Activated naive CD4-positive, alpha-beta T cell treated with Interleukin-2 at 50 U/mL for 16 hours (primary cell): ENCODE results near the gene KRTAP4-11.
"Not testable (repeated sequence)": the region's sequence is repeated elsewhere in the genome, so short reads cannot be mapped to it uniquely, and the experiment has no call there.

Experiments used
- DNase-seq: peaks from one replicate; pipeline ENCODE4 v3.0.0-alpha.2; 2020

Gene KRTAP4-11

DNA sequence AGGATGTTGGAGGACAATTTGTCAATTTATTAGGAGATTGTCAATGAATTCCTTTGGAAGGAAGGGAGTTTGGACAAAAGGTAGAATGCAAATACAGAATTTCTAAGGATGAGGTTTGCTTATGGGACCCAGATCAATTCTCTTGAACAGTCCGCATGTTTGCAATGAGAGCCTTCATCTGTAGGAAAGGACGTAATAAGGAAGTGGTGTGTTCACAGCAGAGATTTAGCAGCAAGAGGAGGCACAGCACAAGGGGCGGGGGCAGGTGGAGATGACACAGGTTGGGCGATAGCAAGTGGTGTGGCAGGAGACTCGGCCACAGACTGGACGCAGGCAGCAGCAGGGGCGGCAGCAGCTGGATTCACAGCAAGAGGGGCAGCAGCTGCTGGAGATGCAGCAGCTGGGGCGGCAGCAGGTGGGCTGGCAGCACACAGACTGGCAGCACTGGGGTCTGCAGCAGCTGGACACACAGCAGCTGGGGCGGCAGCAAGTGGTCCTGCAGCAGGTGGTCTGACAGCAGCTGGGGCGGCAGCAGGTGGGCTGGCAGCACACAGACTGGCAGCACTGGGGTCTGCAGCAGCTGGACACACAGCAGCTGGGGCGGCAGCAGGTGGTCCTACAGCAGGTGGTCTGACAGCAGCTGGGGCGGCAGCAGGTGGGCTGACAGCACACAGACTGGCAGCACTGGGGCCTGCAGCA, 5.3 kb upstream of the KRTAP4-11 start:
- not testable (repeated sequence) for DNase-seq

DNA sequence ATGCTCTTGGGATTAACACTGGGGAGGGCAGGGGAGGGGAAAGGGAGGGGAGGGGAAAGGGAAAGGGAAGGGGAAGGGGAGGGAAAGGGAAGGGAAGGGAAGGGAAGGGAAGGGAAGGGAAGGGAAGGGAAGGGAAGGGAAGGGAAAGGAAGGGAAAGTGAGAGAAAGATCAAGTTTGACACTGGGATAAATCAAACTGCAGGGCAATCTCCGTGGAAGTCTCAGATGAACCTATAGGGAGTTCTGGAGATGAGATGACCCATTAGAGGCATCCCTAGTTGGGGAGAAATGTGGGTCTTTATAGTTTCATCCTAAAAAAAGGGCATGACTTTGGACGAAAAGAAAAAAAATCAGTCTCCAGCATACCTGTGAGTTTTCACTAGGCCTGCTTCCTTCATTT, 3.6 kb upstream of the KRTAP4-11 start:
- no peak for DNase-seq

GRCh38 chr17:41119696-41120690, 1.8 kb upstream of the KRTAP4-11 start:
- DNase-seq, result not testable (repeated sequence)

- DNase-seq, result no peak
These were observed 548 bp upstream of the KRTAP4-11 start for GRCh38 chr17:41118721-41119120.

DNA sequence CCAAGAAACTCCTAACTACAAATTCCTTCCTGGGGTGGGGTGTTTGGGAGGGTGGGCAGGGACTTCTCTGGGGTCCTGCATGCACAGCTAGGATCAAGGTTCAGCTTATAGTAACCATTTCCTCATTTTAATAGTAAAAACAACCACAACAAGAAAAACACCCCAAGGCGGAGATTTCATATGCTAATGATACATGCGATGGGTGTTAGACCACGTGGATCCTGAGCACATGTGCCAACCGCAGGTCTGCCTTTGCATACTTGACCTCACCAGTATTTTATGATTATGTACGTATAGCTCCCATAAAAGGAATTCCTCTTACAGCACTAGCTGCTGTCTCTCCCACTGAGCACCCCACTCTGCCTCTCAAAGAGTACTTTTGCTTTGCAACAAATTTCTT, 1.9 kb downstream of the KRTAP4-11 start:
- DNase-seq, result no peak

DNA sequence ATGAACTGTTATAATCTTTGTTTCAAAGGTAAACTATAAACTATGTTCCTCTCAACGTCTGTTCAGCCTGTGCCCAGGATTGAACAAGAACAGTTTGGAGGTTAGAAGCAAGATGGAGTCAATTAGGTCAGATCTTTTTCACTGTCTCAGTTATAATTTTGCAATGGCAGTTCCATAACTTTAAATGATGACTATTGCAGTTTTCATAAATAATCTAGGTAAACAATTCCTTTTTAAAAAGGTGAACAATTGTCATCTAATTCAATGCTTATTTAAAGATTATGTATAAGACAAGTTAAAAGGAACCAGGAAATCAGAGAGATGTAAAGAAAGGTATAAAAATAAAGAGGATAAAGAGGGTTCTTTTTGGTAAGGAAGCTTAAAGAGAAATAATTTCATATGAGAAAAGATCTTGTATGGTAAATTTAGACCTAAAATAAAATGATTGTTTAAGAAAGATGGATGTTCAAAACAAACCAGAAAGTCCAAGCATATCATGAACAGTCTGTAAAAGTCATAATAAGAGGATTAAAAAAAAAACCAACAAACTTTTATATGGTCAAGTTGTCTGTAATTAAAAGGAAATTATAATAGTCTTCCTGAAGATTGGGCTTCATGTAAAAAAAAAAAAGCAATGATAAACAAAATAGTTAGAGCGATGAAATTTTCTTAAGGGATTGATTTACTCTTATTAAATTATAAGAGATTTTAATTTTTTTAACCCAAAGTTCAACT, 6.9 kb downstream of the KRTAP4-11 start:
- no peak for DNase-seq

GRCh38 chr17:41108728-41109386, 9.3 kb downstream of the KRTAP4-11 start:
- not testable (repeated sequence) for DNase-seq

DNA sequence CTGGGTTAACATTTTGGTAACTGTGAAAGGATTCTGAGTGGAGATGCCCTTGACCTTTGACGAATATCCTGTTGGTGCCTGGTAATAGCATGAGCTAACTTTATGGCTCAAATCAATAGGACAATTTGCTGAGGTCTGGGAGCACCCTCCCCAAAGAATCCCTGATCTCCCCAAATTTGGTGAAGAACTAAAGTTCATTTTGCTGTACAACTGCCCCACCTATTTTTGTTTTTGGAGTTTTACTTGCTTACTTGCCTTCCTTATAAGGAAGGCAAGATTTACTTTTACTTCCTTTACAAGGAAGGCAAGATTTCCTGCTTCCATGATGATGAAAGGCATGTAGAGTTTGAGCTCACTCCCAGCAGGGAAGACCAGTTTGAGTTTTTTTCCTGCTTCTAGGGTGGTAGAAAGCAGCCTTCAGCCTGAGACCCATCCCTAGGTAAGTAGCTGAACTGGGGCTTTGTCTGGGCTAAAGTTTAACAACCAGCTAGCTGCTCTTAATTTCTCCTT, 10.2 kb downstream of the KRTAP4-11 start:
- no peak for DNase-seq

DNA sequence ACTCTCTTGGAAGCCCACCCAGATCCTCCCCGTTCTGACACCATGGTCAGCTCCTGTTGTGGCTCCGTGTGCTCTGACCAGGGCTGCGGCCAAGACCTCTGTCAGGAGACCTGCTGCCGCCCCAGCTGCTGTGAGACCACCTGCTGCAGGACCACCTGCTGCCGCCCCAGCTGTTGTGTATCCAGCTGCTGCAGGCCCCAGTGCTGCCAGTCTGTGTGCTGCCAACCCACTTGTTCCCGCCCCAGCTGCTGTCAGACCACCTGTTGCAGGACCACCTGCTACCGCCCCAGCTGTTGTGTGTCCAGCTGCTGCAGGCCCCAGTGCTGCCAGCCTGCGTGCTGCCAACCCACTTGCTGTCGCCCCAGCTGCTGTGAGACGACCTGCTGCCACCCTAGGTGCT, 12.8 kb downstream of the KRTAP4-11 start, which contains the start of gene KRTAP4-9:
Gene KRTAP4-9, plus strand, starts transcription at position 43 of the 400 bp plus-strand sequence. Its CDS starts 0 bp downstream, at position 43.
- DNase-seq, result not testable (repeated sequence)

GRCh38 chr17:41104386-41105038, 13.7 kb downstream of the KRTAP4-11 start:
- DNase-seq, result not testable (repeated sequence)

DNA sequence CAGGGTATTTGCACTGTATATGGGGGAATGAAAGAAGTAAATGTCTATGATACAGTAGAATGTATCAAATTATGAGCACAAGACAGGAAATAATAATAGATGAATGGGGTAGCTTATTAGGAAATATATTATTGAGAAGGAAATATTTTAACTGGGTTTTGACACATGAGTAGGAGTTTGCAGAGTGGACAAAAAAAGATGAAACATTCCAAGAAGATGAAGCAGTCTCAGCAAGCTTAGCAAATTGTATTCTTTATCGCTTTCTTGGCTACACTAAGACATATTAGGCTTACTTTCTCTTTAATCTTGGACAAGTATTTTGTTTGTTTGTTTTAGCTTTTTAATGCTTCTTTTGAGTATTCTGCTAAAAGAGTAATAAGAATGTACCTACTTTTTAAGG, 14.3 kb downstream of the KRTAP4-11 start:
- DNase-seq, result no peak

GRCh38 chr17:41101586-41102259, 16.4 kb downstream of the KRTAP4-11 start, which contains the start of gene KRTAP4-16:
Gene KRTAP4-16 (minus strand): TSS chr17:41102209. CDS start chr17:41102209, 0 bp downstream.
- DNase-seq, result no peak

GRCh38 chr17:41099682-41100480, 18.3 kb downstream of the KRTAP4-11 start:
- DNase-seq, result not testable (repeated sequence)

GRCh38 chr17:41098481-41098880, 19.7 kb downstream of the KRTAP4-11 start:
- DNase-seq, result no peak

GRCh38 chr17:41098042-41098441, 20.1 kb downstream of the KRTAP4-11 start, which contains the start of gene KRTAP4-8:
Gene KRTAP4-8 (minus strand): TSS chr17:41098142. CDS start chr17:41098084, 58 bp downstream.
- DNase-seq, result no peak

GRCh38 chr17:41096055-41096454, 22.1 kb downstream of the KRTAP4-11 start:
- no peak for DNase-seq

DNA sequence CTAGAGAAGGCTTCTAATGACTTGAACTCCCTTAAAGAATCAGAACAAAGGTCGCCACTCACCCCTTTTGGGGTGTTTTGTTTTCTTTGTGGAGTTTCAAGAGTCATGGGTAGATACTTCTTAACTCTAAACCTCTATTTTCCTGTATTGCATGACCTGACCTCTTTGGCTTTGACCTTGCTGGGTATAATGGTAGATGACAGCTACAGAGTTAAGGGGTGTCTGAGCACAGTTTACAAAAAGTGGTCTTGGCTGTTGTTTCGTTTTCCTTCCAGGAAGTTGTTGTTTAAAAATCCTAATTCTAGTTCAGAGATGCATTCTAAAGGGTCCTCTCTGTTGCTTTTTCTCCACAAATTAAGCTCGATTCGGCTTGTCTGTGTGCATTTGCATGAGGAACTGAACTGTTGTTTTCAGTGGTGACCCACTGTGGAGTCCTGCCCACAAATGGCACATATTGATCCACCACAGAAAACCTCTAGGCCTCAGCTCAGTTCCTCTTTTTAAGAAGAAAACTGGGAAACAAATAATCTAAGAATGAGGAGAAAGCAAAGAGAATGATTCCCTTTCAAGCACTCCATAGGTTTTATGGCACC, 29.3 kb downstream of the KRTAP4-11 start:
- not testable (repeated sequence) for DNase-seq

GRCh38 chr17:41084100-41084856, 33.9 kb downstream of the KRTAP4-11 start, which contains the start of gene KRTAP4-7:
Gene KRTAP4-7 (plus strand): TSS chr17:41084150. CDS start chr17:41084207, 57 bp downstream.
- DNase-seq, result not testable (repeated sequence)
